C4-2B (cell line): Measurements from ENCODE around the gene CNP.

ENCODE experiments used
- H3K27ac ChIP-seq: fragments of 450-650 bp; 2 replicates; pipeline ENCODE4 v1.5.1; 2017
- CTCF ChIP-seq: fragments of 450-650 bp; conservative IDR thresholded peaks from 2 replicates; pipeline ENCODE4 v1.5.1; 2017; ENCODE audit warnings: mild to moderate bottlenecking
- ZFX ChIP-seq: fragments of 450-650 bp; IDR thresholded peaks from 2 replicates; pipeline ENCODE4 v1.6.1; 2017

The CNP gene

GRCh38 chr17:41937970-41938954, 28.3 kb upstream of the CNP start:
- no peak overlapping the region for H3K27ac ChIP-seq
- TF ChIP-seq ZFX (no peak), CTCF (no peak)

GRCh38 chr17:41939044-41939692, 27.4 kb upstream of the CNP start:
- H3K27ac ChIP-seq = no peak overlapping the region
- TF ChIP-seq CTCF (no peak), ZFX (no peak)

- no peak overlapping the region for H3K27ac ChIP-seq
- TF ChIP-seq CTCF = no peak
- no peak for TF ChIP-seq ZFX
These were observed 26.9 kb upstream of the CNP start for GRCh38 chr17:41939693-41940090.

GRCh38 chr17:41941168-41941567, 25.4 kb upstream of the CNP start:
- no peak for TF ChIP-seq CTCF
- no peak for TF ChIP-seq ZFX

GRCh38 chr17:41942626-41943373, 23.8 kb upstream of the CNP start:
- TF ChIP-seq ZFX (no peak), CTCF (no peak)
- H3K27ac ChIP-seq = no peak overlapping the region

More at GRCh38 chr17:41941168-41941567, 25.4 kb upstream of the CNP start:
- no peak overlapping the region for H3K27ac ChIP-seq

GRCh38 chr17:41943492-41943891, 23.1 kb upstream of the CNP start:
- H3K27ac ChIP-seq = no peak overlapping the region
- TF ChIP-seq CTCF (no peak), ZFX (no peak)
